Measurements from ENCODE around the gene ALG14.

ALG14 gene

DNA sequence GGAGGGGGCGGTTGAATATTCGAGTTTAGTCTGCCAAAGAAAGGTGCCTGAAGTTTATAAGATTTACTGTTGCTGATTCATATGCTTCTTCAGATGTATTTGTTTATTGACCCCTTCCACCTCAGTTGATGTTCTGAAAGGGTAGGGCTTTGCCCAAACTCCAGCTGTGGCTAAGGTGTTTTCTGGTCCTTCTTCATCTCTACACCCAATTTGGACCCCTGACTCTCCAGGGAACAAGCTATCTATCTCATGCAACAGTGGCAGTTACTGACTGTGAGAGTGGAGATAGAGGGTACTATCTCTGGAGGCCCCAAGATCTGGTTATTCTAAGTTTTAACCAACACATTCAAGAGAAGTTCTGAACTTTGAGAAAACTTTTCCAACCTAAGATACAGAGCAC, 12.6 kb upstream of the ALG14 start:
- no peak for DNase-seq (ENCODE audit: low read depth)
- no peak for TF ChIP-seq POLR2A (IDR thresholded peaks at IDR 0.05; ENCODE audit: extremely low read depth, insufficient read length)
- no peak for TF ChIP-seq MYC (IDR thresholded peaks at IDR 0.05; ENCODE audit: low read depth, low read length)
- no peak for TF ChIP-seq MAX (IDR thresholded peaks at IDR 0.05; ENCODE audit: low read depth, low read length)
- TF ChIP-seq CTCF (IDR thresholded peaks at IDR 0.05; ENCODE audit: low read depth, low read length): no peak
- no peak overlapping the region for H3K4me3 ChIP-seq (ENCODE audit: low read depth, low read length)

DNA sequence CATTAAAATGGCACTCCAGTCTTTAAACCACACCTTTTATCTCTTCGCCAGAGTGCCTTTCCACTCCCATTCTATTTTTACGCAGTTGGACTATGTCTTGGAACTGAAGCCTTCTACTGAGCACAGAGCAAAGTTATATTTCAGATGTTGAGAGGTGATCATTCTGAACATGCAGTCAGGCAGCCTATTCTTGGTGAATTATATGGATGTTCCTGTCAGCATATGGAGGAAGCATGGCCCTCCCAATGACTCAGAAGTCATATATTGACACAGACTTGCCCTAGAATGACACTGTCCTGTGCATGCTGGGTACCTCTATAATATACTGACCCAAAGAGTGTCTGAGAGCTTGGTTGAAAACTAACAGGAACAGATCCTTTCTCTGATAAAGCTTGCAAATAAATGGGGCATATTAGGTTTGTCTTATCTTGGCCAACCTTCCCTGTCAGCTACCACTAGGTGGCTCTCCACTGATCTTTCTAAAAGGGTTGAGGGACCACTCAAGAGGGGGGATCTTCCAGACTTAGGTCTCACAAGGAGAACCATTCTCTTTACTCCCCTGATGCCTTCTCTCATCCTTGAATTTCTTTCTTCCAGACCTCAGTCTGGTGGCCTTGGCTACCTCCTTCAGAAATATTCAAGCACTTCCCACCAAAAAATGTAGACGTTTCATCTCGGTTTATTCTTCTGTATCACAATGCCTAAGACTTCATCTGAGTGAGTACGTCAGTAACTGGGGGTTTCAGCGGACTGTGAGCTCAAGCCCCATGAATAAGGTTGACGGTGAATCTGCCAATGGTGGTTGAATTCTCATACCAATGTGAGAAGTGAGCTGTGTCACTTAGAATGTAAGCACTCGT, 11.8 kb upstream of the ALG14 start:
- peak; percentile 55 for DNase-seq (ENCODE audit: low read depth)
- peak; percentile 82 for TF ChIP-seq CTCF (IDR thresholded peaks at IDR 0.05; ENCODE audit: low read depth, low read length)
- no peak for TF ChIP-seq MYC (IDR thresholded peaks at IDR 0.05; ENCODE audit: low read depth, low read length)
- H3K4me3 ChIP-seq (ENCODE audit: low read depth, low read length): no peak overlapping the region

DNA sequence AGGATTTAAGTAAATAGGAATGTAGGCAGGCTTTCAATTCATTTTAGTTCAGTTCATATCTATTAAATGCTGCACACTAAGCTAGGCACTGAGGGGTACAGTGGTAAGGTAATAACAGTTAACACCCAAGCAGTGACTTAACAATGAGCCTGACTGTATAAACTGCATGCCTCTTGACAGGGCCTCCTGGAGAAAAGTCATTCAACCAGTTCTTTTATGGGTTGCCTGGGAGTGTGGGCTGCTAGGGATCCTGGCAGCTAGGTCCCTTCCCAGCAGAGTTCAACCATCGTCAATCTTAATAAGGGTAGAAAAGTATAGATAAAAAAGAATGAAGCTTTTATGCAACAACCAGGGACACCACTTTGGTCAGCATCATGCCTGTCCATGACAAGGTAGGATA, 8.1 kb upstream of the ALG14 start:
- no peak for DNase-seq (ENCODE audit: low read depth)

GRCh38 chr1:95080446-95080845, 7.7 kb upstream of the ALG14 start:
- DNase-seq (ENCODE audit: low read depth): no peak
- no peak for TF ChIP-seq CTCF (IDR thresholded peaks at IDR 0.05; ENCODE audit: low read depth, low read length)
- TF ChIP-seq MYC (IDR thresholded peaks at IDR 0.05; ENCODE audit: low read depth, low read length): no peak
- TF ChIP-seq MAX (IDR thresholded peaks at IDR 0.05; ENCODE audit: low read depth, low read length): no peak
- no peak for TF ChIP-seq POLR2A (IDR thresholded peaks at IDR 0.05; ENCODE audit: extremely low read depth, insufficient read length)
- H3K4me3 ChIP-seq (ENCODE audit: low read depth, low read length): no peak overlapping the region

More for the DNA sequence above, 8.1 kb upstream of the ALG14 start:
- no peak overlapping the region for H3K4me3 ChIP-seq (ENCODE audit: low read depth, low read length)
- TF ChIP-seq MAX (IDR thresholded peaks at IDR 0.05; ENCODE audit: low read depth, low read length) (no peak), MYC (IDR thresholded peaks at IDR 0.05; ENCODE audit: low read depth, low read length) (no peak), CTCF (IDR thresholded peaks at IDR 0.05; ENCODE audit: low read depth, low read length) (no peak), POLR2A (IDR thresholded peaks at IDR 0.05; ENCODE audit: extremely low read depth, insufficient read length) (no peak)

DNA sequence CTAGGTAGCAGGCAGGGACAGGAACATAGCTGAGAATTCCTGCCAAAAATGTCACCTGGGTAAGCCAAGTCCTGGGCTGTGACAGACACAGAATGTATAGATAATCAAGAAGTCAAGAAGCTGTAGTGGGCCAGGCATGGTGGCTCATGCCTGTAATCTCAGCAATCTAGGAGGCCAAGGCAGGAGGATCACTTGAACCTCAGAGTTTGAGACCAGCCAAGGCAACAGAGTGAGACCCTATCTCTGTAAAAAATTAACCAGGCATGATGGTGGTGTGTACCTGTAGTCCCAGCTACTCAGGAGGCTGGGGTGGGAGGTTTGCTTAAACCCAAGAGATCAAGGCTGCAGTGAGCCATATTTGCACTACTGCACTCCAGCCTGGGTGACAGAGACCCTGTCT, 3.3 kb upstream of the ALG14 start:
- no peak overlapping the region for H3K4me3 ChIP-seq (ENCODE audit: low read depth, low read length)
- no peak for DNase-seq (ENCODE audit: low read depth)
- TF ChIP-seq CTCF (IDR thresholded peaks at IDR 0.05; ENCODE audit: low read depth, low read length) (no peak), MAX (IDR thresholded peaks at IDR 0.05; ENCODE audit: low read depth, low read length) (no peak), MYC (IDR thresholded peaks at IDR 0.05; ENCODE audit: low read depth, low read length) (no peak), POLR2A (IDR thresholded peaks at IDR 0.05; ENCODE audit: extremely low read depth, insufficient read length) (no peak)

All from NB4 (cell line).